Activated B cell treated with CpG ODN at 0.5 μM for 24 hours (primary cell): ENCODE results near the gene SDE2. TPM values are rescaled to one million over a fixed set of nuclear protein-coding genes. Genes with fewer than 3 reads are reported as not detected.
"Not testable (repeated sequence)": the region's sequence is repeated elsewhere in the genome, so short reads cannot be mapped to it uniquely, and the experiment has no call there.

ENCODE experiments used
- ATAC-seq: fragments of 200-7000 bp; cut with Tn5 transposase; one replicate; pipeline ENCODE4 v1.10.0; 2021; ENCODE audit warnings: low read depth, mild to moderate bottlenecking, moderate library complexity
- CTCF ChIA-PET: fragments of 350-600 bp; sonication (Branson Sonifier 250); formaldehyde crosslinking; loops from one replicate; lab custom pipeline; 2021; ENCODE audit warnings: antibody characterized with exemption; lab: Charles Lee
- POLR2A ChIA-PET: fragments of 350-600 bp; sonication (Branson Sonifier 250); formaldehyde crosslinking; loops from one replicate; lab custom pipeline; 2021; ENCODE audit warnings: antibody characterized with exemption; lab: Charles Lee
- DNase-seq: peaks from one replicate; pipeline ENCODE4 v3.0.0; 2022
- H3K27ac Mint-ChIP-seq: one replicate; pipeline ENCODE4 v1.8.0; 2020; ENCODE audit warnings: mixed read lengths
- H3K27me3 Mint-ChIP-seq: one replicate; pipeline ENCODE4 v1.8.0; 2021; ENCODE audit warnings: mixed read lengths
- H3K36me3 Mint-ChIP-seq: one replicate; pipeline ENCODE4 v1.8.0; 2021; ENCODE audit warnings: low read depth, mixed read lengths
- H3K4me1 Mint-ChIP-seq: one replicate; pipeline ENCODE4 v1.8.0; 2021; ENCODE audit warnings: mixed read lengths
- H3K4me3 Mint-ChIP-seq: one replicate; pipeline ENCODE4 v1.8.0; 2020; ENCODE audit warnings: mild to moderate bottlenecking, mixed read lengths
- H3K9me3 Mint-ChIP-seq: one replicate; pipeline ENCODE4 v1.8.0; 2020; ENCODE audit warnings: mixed read lengths
- CTCF ChIP-seq: fragments of 200-600 bp; IDR thresholded peaks from one replicate; pipeline ENCODE4 v1.8.0; 2022; ENCODE audit warnings: antibody characterized with exemption, mild to moderate bottlenecking
- intact Hi-C: fragments of 100-400 bp; cut with micrococcal nuclease; formaldehyde crosslinking; loops from one replicate; pipeline ENCODE4 v1.15.1; 2024
- total RNA-seq: library from RNA; stranded (reverse); gene quantifications from 2 replicates; pipeline ENCODE4 v1.2.3, GENCODE V29; 2022

The SDE2 gene
- total RNA-seq, 1 donor from 2014 or later, result 21.8 TPM

DNA sequence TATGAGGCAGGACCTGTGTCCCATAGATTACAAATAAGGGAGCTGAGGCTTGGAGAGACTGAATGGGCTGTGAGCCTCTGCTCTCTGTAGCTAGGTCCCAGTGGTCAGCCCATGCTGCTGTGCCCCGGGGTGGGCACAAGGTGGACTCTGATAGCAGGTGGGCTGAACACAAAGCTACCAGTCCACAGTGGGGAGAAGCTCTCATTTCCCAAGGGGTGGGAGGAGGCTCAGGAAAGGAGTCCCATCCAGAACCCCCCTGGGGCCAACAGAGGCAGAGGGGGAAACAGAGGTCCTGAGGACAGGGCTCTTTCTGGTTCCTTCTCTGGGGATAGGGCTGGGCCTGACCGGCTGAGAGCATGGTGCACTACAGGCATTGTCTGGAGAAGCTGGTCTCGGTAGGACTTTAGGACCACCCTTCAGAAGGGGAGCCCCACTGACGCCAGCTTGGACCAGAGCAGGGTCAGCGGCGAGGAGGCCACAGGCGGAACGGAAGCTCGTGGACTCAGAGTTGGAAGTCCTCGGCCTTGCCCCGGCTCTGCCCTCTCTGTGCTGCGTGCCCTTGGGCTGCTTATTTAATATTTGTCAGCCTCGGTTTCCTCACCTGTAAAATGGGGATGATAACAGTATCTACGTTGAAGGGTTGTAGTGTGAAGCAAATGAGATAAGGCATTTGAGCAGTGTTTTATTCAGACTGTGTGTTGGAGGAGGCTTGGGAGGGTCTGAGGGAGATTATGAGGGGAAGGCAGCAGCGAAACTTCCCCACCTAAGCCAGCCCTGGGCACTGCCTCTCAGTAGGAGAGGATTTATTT lies 26.6 kb downstream of the SDE2 start:
- H3K4me3 Mint-ChIP-seq, result no peak overlapping the region
- intact Hi-C loops, result no loop called here
- POLR2A ChIA-PET, result interaction anchor here (0.7 kb wide), 1 partner anchor 27 kb away, joined by 3 read pairs; no protein-coding TSS in a partner anchor

GRCh38 chr1:225970592-225971157 lies 28.5 kb downstream of the SDE2 start:
- H3K27ac Mint-ChIP-seq, H3K9me3 Mint-ChIP-seq, H3K4me1 Mint-ChIP-seq, intact Hi-C loops, DNase-seq, H3K27me3 Mint-ChIP-seq, H3K4me3 Mint-ChIP-seq, ATAC-seq, H3K36me3 Mint-ChIP-seq: not testable (repeated sequence)
- CTCF ChIA-PET, result interaction anchor here (0.7 kb wide), 1 partner anchor 14 kb away, joined by 3 read pairs; no protein-coding TSS in a partner anchor
- POLR2A ChIA-PET, result interaction anchor here (0.6 kb wide), 1 partner anchor 26 kb away, joined by 4 read pairs; no protein-coding TSS in a partner anchor

More for the DNA sequence above, 26.6 kb downstream of the SDE2 start:
- DNase-seq (no peak), ATAC-seq (no peak)
- Mint-ChIP-seq H3K36me3 (no peaks in the 10 kb centered on the region), H3K9me3 (no peaks in the 10 kb centered on the region), H3K27ac (no peak overlapping the region), H3K27me3 (no peaks in the 10 kb centered on the region), H3K4me1 (peaks cover 12% of the 10 kb centered on the region)
- TF ChIP-seq CTCF, result no peak
- CTCF ChIA-PET, result interaction anchor here (0.7 to 3.0 kb wide), 2 partner anchors 195 to 498 kb away, joined by 3 to 8 read pairs; partner anchors contain the start of gene SRP9

DNA sequence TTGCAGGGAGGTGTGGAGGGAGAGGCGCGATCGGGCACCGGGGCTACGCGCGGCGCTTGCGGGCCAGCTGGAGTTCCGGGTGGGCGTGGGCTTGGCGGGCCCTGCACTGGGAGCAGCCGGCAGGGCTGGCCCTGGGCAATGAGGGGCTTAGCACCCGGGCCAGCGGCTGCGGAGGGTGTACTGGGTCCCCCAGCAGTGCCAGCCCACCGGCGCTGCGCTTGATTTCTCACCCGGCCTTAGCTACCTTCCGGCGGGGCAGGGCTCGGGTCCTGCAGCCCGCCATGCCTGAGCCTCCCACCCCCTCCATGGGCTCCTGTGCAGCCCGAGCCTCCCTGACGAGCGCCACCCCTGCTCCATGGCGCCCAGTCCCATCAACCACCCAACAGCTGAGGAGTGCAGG lies 29.4 kb downstream of the SDE2 start:
- H3K27ac Mint-ChIP-seq, ATAC-seq, H3K27me3 Mint-ChIP-seq, H3K9me3 Mint-ChIP-seq, POLR2A ChIA-PET, intact Hi-C loops, H3K4me3 Mint-ChIP-seq, H3K36me3 Mint-ChIP-seq, H3K4me1 Mint-ChIP-seq, DNase-seq: not testable (repeated sequence)
- CTCF ChIA-PET, result interaction anchor here (0.9 kb wide), 1 partner anchor 87 kb away, joined by 3 read pairs; no protein-coding TSS in a partner anchor

DNA sequence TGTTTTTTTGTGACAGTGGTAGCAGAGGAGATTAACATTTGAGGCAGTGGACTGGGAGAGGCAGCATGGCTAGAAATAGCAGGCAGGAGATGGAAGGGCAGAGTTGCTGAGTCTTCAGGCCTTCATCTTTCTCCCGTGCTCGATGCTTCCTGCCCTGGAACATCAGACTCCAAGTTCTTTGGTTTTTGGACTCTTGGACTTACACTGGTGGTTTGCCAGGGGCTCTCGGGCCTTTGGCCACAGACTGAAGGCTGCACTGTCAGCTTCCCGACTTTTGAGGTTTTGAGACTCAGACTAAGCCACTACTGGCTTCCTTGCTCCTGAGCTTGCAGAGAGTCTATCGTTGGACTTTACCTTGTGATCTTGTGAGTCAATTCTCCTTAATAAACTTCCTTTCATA lies 33.9 kb downstream of the SDE2 start:
- Mint-ChIP-seq H3K27ac (no peak overlapping the region), H3K36me3 (no peaks in the 10 kb centered on the region), H3K9me3 (no peaks in the 10 kb centered on the region), H3K4me3 (no peak overlapping the region), H3K4me1 (no peaks in the 10 kb centered on the region), H3K27me3 (peaks cover 3% of the 10 kb centered on the region)
- ChIA-PET CTCF (no interaction called here), POLR2A (interaction anchor here (0.5 kb wide), 1 partner anchor 40 kb away, joined by 3 read pairs; no protein-coding TSS in a partner anchor)
- no peak for TF ChIP-seq CTCF
- DNase-seq (no peak), ATAC-seq (no peak)
- intact Hi-C loops, result no loop called here

- ChIA-PET CTCF (interaction anchor here (1.1 to 1.4 kb wide), 3 partner anchors 10 to 19 kb away, joined by 3 read pairs; no protein-coding TSS in a partner anchor), POLR2A (interaction anchor here (0.7 kb wide), 1 partner anchor 9 kb away, joined by 3 read pairs; no protein-coding TSS in a partner anchor)
- intact Hi-C loops, result no loop called here
- no peak for ATAC-seq
- Mint-ChIP-seq H3K9me3 (no peaks in the 10 kb centered on the region), H3K4me3 (no peak overlapping the region), H3K36me3 (no peaks in the 10 kb centered on the region), H3K4me1 (no peaks in the 10 kb centered on the region), H3K27ac (no peak overlapping the region), H3K27me3 (peaks cover 3% of the 10 kb centered on the region)
- DNase-seq, result no peak
- no peak for TF ChIP-seq CTCF
These were observed 35.2 kb downstream of the SDE2 start for GRCh38 chr1:225963735-225964530.
